DMS 273 (cell line): ENCODE results near the gene CTAG1B.
"Not testable (repeated sequence)": the region's sequence is repeated elsewhere in the genome, so short reads cannot be mapped to it uniquely, and the experiment has no call there.

ENCODE experiments used
- DNase-seq: peaks from one replicate; lab custom pipeline; 2025; ENCODE audit not compliant: unreplicated experiment; lab: John Stamatoyannopoulos, UW

CTAG1B gene

GRCh38 chrX:154619182-154619581, at the start of gene CTAG1B:
TSS of gene CTAG1B (minus strand) at chrX:154619282. CDS start at chrX:154619218, 64 bp downstream.
- not testable (repeated sequence) for DNase-seq

DNA sequence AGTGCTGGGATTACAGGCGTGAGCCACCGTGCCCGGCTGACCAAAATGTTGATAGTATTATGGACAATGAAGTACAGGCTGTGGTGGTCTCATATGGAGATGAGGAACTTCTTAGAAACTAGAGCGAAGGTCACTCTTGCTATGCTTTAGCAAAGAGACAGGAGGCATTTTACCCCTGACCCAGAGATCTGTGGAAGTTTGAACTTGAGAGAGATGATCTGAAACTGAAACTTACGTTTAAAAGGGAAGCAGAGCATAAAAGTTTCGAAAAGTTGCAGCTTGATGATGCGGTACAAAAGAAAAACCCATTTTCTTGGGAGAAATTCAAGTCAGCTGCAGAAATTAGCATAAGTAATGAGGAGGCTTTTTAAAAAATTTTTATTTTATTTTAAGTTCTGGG, 42.8 kb upstream of the CTAG1B start:
- DNase-seq = no peak

- no peak for DNase-seq
Observed at GRCh38 chrX:154661170-154661569, 42.1 kb upstream of the CTAG1B start.

DNA sequence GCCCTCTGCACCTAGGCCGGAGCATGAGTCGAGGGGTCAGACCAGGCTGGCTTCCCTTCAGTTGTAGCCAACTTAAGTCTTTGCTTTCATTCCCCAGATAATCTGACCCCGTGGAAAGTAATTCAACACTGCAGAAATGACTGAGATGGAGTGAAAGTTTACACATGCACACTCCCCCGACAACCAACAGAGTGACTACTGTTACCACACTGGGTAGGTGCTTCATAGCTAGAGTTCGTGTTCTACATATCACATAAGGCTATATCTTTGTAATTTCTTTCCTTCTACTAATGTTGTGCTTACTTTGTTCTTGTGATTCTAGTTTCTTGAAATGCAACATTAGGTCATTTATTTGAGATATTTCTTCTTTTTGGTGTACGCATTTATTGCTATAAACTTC, 41.5 kb upstream of the CTAG1B start:
- no peak for DNase-seq

DNA sequence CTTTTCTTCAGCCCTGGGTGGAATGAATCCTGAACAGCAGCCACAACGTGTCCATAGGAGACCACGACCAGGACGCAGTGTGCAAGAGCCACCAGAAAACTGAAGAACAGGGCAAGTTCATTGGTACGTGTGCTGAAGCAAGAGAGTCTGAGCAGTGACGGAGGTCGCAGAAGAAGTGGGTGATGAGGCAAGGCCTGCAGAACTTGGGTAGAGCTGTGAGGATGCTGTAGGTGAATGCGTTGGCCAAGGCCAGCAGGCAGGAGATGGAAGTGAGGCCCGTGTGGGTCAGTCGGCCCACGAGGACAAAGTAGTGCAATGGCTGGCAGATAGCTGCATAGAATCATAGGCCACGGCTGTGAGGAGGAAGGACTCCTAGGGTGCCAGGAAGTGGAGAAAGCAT, 39.9 kb upstream of the CTAG1B start:
- DNase-seq = no peak

DNA sequence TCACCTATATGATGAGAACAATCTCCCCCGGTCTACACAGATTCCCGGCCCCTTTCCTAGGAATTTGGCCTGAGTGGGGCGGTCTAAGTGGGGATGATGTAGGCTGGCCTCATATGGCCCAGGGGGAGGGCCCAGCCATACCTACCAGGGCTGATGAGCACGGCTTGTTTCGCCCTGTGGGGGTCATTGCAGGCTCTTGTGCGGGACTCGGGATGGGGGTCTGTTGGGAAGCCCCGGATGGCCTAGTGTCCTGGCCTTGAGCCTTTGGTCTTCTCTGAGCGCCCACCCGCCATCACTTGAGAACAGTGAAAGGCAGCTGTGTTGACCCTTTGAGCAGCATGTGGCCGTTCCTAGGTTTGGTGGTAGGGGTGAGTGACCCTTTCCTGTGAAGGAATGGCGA, 39.1 kb upstream of the CTAG1B start:
- DNase-seq = no peak

GRCh38 chrX:154657226-154657805, 38.2 kb upstream of the CTAG1B start:
- DNase-seq = no peak

DNA sequence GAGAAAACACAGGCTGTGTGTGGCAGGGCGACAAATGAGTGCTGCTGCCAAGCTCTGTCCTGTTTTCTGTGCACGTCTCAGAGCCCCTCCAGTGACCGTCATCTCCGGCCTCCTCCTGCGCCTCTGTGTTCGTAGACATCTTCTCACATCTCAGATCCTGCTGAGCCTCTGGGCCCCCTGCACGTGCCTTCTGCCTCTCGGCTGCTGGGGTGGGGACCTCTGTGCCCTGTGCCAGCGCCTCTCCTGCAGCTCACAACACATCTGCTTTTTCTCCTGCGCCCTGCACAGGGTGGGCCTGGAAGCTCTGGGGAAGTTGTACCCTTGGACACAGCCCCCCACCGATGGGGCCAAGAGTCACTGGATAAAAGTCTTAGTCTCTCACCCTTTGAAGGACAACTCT, 36.7 kb upstream of the CTAG1B start:
- no peak for DNase-seq

DNA sequence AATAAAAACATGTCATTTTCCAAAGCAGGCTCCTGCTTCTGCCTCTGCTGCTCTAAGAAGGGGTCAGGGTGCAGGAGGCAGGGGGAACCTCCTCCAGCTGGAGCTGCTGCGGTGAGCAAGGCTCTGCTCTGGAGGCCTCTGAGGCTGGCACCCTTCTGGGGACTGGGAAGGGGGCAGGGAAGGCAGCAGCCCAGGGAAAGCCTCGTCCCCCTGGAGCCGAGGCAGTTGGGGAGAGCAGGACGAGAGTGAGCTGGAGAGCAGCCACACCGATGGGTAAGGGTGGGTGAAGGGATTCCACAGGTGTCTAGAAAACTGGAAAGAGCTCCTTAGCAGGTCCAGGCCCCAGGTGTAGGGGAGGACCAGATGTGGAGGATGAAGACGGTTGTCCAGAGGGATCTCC, 36.3 kb upstream of the CTAG1B start:
- no peak for DNase-seq

DNA sequence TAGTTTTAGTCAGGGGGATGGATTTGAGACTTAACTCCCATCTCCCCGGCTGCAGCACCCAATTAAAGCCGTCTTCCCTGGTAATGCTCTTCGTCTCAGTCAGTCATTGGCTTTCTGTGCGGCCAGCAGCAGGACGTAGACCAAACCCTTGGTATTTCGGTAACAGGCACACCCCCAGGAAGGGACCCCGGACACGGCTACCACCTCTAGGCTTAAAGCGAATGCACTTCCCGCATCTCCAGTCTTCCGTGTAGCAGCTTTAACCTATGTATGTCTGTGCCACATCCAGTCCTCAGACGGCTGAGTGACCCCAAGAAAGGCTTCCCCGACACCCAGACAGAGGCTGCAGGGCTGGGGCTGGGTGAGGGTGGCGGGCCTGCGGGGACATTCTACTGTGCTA, 35.8 kb upstream of the CTAG1B start:
- DNase-seq = no peak

DNA sequence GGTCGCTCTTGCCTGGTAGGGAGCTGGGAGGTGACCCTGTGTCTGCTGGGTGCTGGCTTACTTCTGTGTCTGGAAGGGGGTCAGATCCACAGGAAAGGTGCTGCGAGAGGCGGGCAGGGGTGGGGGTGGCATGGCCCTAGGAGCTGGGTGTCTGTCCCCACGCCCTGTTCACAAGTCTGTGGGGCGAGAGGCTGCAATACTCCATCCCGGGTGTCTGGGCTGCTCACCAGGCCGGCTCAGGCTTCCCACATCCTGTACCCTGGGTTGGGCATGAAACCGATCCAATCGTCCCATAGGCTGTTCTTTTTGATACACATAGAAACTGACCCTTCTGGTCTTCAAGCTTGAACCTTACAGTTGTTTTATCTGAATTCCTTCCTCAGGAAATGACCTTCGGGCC, 35.3 kb upstream of the CTAG1B start:
- no peak for DNase-seq

DNA sequence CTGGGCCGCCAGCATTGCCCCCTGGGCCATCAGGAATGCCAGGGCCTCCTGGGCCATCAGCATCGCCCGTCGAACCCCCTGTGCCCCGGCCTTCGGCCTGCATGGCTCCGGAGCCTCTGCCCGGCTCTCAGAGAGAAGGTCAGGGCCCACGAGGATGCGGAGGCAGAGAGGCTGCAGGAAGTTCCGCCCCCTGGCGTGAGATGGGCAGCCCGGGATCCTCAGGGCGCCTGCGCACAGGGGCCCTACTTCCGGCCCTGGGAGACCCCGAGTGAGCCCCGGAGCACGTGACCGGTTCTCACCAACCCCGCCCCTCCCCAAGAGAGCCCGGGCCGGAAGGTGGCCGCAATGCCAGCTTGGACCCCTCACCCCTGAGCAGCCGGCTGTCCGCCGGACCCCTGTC, 34.3 kb upstream of the CTAG1B start, which contains the start of gene CTAG2:
TSS of gene CTAG2 (minus strand) at position 167 of the 400 bp plus-strand sequence. CDS start at position 103, 64 bp downstream.
- DNase-seq = not testable (repeated sequence)

DNA sequence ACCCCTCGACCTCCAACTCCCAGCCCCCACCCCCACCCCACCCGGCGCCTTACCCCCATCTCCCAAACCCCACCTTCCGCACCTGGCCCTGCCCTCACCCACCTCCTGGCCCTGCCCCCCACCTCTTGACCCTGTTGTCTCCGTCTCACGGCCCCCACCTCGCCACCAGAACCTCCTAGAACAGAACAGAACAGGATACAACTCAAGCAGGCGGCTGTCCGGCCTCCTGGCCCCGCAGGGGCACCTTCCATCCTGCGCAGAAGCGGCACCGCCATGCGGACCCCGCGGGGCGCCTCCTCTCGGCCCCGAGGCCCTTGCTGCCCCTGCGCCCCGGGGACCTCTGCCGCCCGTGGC, 33.9 kb upstream of the CTAG1B start:
- DNase-seq = no peak

- no peak for DNase-seq
Observed at GRCh38 chrX:154652311-154653047, 33.4 kb upstream of the CTAG1B start.

GRCh38 chrX:154650221-154650510, 31.1 kb upstream of the CTAG1B start:
- no peak for DNase-seq

DNA sequence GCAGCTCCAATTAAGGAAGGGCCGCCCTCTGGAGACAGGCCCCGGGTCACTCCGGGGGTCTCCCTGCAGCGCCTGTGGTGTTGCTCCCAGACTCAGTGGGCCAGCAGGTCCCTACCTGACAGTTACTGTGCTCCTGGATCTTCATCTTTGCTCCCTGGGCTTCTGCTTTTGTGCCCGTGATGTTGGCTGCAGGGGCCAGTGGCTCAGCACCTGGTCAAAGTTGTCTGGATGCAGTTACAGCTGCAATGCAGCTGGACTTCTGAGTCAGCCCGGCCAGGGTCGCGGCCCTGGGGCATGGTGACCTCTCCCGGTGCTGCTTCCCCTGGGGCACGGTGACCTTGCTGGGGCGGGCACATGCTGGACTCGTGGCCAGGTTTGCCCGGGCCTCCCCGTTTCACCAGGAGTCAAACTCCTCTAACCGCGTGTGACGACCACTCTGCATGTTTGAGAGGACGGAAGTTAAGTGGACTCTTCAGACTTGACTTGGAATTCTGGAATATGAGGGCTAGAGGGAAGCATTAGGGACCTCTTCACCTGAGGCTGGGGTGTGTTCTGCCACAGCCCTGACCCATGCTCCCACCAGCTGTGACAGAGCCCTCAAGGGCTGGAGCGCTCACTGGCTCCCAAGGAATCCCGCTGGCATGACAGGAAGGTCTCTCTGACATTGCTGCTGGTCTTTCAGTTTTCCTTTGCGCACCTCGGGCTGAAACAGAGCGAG, 30.6 kb upstream of the CTAG1B start:
- DNase-seq = no peak

DNA sequence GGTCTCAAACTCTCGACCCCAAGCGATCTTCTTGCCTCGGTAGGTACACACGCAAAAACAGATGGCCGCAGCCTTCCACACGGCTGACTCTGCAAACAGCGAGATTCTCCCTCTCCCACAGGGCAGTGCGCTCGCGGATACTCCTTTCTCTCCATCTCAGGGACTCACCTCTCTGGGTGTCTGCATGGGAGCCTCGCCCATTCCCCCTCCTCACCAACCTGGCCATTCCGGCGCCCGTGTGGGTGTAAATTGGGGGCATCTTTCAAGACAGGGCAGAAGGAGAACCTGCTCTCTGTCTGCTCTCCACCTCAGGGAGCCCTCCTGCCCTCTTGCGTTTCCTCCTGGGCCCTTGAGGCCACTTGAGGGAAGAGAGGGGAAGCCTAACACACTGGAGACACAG, 29.8 kb upstream of the CTAG1B start:
- DNase-seq = no peak

- DNase-seq = not testable (repeated sequence)
Observed at GRCh38 chrX:154645745-154646378, 26.8 kb upstream of the CTAG1B start.

GRCh38 chrX:154643708-154644107, 24.6 kb upstream of the CTAG1B start:
- not testable (repeated sequence) for DNase-seq

GRCh38 chrX:154641740-154642139, 22.7 kb upstream of the CTAG1B start:
- DNase-seq = not testable (repeated sequence)

DNA sequence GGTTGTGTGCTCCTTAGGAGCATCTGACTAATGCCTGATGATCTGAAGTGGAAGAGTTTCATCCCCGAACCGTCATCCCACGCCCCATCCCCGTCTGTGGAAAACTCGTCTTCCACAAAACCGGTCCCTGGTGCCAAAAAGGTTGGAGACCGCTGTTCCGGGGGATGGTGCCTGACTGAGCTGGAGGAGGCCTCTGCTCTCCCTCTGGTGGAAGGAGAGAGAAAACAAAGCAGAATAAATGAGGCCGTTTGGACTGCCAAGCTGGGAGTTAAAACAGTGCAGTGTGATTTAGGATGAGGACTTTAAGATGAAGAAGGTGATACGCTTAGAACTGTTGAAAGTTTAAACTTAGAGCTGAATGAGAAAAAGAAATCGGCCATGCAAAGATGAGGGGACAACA, 14.6 kb upstream of the CTAG1B start:
- not testable (repeated sequence) for DNase-seq

DNA sequence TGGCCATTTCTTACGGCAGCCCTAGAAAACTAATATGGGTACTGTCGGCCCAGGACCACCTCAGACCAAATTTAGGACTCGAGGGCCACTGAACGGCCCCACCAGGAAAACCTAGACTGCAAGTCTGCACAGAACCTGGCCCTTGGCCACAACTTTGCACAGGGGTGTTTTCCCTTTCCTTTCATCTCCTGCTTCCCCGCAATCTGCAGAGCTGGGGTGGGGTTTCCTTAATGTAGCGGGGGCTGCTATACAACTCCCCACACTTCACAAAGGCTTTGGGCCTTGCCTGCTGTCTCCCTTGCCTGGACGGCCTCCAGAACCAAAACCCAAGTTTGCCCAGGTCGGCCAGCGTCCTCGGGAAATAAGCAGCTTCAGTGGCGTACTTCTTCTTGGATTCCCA, 11.9 kb upstream of the CTAG1B start:
- DNase-seq = not testable (repeated sequence)
